ENCODE data around the gene CCDC85B.
A peak's percentile ranks its signal among the peaks of the same experiment; 100 is the strongest.

The CCDC85B gene

GRCh38 chr11:65869643-65870306 lies 20.7 kb upstream of the CCDC85B start:
- DNase-seq: no peak

- no peak for DNase-seq
These were observed 20.2 kb upstream of the CCDC85B start for GRCh38 chr11:65870307-65870658.

- DNase-seq: no peak
These were observed 19.5 kb upstream of the CCDC85B start for GRCh38 chr11:65870706-65871681.

DNA sequence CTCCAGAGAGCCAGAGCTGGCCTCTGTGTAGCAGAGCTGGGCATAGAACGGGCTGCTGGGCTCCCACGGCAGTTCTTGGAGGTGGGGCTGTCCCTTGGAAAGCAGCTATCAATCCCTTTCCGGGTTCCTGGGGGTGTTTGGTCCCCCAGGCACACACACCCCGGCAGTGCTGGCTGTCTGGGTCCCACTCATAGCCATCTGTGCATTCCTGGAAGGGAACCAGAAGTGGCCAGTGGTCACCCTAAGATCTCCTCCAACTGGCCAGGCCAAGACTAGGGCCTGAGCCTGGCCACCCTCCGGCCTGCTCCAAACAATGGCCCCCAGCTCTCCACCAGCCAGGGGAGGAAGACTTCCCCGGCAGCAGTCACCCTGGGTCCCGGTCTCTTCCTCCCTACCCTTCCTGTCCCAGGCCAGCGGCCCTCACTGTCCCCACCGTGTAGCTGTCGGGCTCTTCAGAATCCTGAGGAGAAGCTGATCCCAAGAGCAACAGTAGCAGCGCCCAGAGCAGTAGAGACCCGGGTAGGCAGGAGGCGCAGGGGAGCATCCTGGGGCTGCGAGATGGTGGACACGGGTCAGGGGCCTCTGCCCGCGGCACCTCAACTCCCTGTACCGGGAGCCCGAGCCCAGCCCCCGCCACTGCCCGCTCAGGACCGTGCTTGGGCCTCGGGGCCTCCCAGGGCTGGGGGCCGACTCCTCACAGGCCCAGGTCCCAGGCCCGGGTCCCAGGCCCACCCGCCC lies 18.5 kb upstream of the CCDC85B start:
- DNase-seq: no peak

GRCh38 chr11:65872586-65873317 lies 17.7 kb upstream of the CCDC85B start, which contains the start of gene EFEMP2:
Gene EFEMP2, minus strand, starts transcription at chr11:65872800. Its CDS starts 446 bp downstream, at chr11:65872354.
- DNase-seq: no peak

DNA sequence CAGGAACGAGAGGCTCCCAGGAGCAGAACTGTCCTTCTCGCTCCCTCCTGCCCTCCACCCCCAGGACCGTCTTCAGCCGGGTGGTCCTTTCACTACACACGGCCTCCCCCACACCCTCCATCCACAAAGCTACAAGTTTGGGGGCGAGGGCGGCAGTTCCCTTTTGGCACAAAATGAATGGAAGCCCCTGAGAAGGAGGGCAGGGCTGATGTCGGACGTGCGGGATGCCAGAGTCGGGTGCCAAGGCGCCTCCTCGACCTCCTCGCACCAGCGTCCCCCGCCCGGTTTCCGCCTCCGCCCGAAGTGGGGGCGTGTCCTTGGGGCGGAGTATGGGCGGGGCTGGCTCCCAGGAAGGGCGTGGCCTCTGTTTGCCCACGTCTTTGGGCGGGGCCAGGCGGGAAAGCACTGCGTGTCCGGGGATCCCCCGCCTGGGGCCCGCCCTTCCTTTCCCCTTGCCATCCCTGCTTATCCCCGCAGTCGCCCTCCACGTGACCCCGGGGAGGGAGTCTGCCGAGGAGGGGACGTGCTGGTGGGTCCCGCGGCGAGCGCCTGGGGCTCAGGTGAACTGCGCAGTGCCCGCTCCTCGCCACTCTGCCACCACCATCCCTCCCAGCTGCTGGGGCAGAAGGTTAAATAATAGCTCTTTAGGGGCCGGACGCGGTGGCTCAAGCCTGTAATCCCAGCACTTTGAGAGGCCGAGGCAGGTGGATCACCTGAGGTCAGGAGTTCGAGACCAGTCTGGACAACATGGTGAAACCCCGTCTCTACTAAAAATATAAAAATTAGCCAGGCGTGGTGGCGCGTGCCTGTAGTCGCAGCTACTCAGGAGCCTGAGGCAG lies 16.9 kb upstream of the CCDC85B start:
- peak; percentile 91 for DNase-seq

GRCh38 chr11:65879617-65880016 lies 10.9 kb upstream of the CCDC85B start, which contains the start of gene CTSW:
Gene CTSW, plus strand, starts transcription at chr11:65879837. Its CDS starts 18 bp downstream, at chr11:65879855.
- DNase-seq: no peak

DNA sequence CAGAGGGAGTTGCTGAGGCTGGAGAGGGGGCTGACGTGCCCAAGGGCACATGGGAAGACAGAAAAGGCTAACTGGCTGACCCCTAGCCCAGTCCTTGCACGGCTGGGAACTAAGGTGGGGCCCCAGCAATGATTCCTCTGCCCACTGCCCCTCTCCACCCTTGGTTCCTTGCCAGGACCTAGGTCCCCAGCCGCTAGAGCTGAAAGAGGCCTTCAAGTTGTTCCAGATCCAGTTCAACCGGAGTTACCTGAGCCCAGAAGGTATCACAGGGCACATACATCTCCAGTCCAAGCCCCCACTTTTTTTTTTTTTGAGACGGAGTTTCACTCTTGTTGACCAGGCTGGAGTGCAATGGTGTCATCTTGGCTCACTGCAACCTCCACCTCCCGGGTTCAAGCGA lies 10.4 kb upstream of the CCDC85B start:
- DNase-seq: no peak

GRCh38 chr11:65880844-65881421 lies 9.5 kb upstream of the CCDC85B start:
- DNase-seq: no peak

GRCh38 chr11:65882120-65883057 lies 8.1 kb upstream of the CCDC85B start:
- no peak for DNase-seq

DNA sequence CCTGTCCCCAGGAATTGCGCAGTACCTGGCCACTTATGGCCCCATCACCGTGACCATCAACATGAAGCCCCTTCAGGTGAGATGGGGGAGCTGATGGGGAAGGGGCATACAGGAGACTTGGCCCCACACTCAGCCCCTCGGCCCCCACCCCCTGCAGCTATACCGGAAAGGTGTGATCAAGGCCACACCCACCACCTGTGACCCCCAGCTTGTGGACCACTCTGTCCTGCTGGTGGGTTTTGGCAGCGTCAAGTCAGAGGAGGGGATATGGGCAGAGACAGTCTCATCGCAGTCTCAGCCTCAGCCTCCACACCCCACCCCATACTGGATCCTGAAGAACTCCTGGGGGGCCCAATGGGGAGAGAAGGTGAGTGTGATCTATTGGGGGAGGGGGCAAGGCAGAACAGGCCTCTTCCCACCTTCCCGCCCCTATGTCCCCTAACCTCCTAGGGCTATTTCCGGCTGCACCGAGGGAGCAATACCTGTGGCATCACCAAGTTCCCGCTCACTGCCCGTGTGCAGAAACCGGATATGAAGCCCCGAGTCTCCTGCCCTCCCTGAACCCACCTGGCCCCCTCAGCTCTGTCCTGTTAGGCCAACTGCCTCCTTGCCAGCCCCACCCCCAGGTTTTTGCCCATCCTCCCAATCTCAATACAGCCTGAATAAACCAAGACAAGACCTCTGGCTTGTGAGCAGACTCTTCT lies 7.3 kb upstream of the CCDC85B start:
- DNase-seq: no peak

DNA sequence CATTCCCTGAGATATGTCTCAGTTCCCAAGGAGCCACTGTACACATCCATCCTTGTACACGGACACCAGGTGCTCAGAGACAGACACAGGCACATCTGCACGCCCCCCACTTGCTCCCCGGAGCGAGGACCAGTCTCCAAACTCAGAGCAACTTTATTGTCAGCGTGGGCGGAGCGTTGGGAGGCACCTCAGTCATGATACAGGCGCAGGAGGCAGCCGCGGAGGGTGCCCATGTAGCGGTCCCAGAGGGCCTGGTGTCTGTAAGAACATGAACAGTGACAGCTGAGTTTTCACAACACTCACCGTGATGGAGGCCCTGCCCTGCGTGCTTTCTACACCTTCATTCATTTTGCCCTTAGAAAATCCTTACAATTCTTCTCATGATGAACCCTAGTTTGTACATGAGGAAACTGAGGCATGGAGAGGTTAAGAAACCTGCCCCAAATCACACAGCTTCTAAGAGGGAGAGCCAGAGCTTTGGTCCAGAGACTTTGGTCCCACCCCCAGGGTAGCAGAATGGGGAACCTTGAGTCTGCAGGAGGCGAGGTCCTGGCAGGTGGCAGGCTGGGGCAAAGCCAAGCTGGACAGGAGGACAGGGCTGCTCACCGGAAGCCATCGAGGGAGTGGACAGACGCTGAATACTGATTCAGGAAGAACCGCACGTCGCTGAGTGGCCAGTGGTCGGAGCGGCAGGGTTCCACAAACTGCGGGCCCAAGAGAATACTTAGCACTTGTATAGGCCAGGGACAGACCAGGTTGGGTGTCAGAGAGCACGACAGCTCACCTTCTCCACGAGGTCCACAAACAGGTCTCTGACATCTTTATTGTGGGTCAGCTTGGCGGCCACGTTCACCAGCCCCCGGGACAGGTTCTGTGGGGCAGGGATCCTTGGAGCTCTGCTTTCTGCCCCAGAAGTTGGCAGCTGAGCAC lies 6.4 kb upstream of the CCDC85B start:
- DNase-seq: no peak

- peak; percentile 32 for DNase-seq
These were observed 5.8 kb upstream of the CCDC85B start for GRCh38 chr11:65884716-65885092.

DNA sequence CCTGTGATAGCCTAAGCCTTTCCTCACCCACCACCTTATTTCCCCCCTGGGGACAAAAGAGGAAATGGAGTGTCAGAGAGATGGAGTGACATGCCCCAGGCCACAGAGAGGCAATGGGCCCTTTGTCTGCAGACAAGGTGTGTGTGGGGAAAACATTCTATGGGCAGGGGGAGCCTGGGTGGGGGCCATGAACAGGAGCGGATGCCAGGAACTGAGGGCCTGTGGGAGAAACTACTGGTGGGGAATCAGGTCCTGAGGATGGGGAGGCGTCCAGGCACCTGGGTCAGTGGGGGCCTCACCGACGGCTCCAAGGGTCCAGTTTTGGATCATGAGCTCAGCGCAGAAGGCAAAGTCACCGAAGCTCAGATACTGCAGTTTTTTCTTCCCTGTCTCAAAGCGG lies 5.2 kb upstream of the CCDC85B start:
- DNase-seq: no peak

GRCh38 chr11:65885808-65886536 lies 4.5 kb upstream of the CCDC85B start:
- DNase-seq: no peak

- DNase-seq: no peak
These were observed 3.4 kb upstream of the CCDC85B start for GRCh38 chr11:65886826-65887722.
